ENCODE data around the gene WFIKKN1.
A peak's percentile ranks its signal among the peaks of the same experiment; 100 is the strongest.

The WFIKKN1 gene

GRCh38 chr16:657487-657886 is 26.7 kb downstream of the WFIKKN1 start:
- no peak for DNase-seq (ENCODE audit: low spot score)

DNA sequence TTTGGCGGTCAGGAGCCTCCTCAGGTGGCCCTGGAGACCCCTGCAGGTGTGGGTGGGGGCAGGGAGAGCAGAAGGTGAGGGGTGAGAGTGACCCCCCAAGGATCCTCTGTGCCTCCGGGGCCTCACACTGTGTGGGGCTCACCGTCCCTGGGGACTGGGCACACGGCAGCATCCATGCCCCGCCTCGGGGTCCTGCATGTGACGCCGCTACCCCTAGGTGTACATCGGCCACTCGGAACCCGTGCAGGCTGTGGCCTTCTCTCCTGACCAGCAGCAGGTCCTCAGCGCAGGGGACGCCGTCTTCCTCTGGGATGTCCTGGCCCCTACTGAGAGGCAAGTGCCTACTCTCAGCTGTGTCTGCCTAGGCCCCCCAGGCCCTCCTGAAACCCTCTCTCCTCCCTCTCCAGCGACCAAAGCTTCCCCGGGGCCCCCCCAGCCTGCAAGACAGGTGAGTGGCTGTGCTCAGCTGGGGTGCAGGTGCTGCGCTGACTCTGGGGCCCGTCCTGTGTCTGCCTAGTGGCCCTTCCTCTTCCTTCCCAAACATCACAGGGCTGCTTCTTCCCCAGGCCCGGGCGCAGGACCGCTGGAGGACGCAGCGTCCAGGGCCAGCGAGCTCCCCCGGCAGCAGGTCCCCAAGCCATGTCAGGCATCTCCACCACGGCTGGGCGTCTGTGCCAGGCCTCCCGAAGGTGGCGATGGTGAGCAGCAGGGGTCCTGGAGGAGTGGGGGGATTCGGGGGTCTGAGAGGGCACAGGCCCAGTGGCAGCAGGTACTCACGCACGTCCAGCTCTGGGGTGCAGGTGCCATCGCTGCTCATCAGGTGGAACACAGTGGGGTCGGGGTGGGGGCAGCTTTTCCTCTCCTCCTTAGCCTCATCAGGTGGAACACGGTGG is 28.1 kb downstream of the WFIKKN1 start:
- DNase-seq (ENCODE audit: low spot score) = no peak

GRCh38 chr16:659618-660017 is 28.8 kb downstream of the WFIKKN1 start:
- DNase-seq (ENCODE audit: low spot score) = no peak

- no peak for DNase-seq (ENCODE audit: low spot score)
These were observed 29.3 kb downstream of the WFIKKN1 start for GRCh38 chr16:660132-660458.

DNA sequence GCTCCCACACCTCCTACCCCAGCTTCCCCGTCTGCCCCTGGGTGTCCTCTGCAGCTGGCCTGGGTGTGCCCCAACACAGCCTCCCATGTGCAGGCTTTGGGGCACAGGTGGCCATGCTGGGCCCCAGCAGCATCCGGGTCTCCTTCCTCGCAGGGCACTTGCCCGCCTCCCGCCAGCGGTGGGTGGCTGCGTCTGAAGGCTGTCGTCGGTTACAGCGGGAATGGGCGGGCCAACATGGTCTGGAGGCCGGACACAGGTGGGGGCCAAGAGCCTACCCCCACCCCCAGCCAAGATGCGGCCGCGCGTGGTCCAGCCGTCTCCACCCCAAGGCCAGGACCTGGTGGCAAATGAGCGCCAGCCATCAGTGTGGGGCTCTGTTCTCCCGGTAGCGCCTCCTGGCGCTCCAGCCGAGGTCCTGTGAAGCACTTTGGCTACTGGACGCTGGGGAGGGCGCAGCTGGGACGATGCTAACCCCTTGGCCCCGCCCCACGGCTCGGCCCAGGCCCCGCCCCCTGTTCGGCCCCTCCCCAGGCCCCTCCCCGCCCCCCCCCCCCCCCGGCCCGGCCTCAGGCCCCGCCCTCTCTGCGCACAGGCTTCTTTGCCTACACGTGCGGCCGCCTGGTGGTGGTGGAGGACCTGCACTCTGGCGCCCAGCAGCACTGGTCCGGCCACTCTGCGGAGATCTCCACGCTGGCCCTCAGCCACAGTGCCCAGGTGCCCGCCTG is 29.8 kb downstream of the WFIKKN1 start:
- peak; percentile 92 for DNase-seq (ENCODE audit: low spot score)

DNA sequence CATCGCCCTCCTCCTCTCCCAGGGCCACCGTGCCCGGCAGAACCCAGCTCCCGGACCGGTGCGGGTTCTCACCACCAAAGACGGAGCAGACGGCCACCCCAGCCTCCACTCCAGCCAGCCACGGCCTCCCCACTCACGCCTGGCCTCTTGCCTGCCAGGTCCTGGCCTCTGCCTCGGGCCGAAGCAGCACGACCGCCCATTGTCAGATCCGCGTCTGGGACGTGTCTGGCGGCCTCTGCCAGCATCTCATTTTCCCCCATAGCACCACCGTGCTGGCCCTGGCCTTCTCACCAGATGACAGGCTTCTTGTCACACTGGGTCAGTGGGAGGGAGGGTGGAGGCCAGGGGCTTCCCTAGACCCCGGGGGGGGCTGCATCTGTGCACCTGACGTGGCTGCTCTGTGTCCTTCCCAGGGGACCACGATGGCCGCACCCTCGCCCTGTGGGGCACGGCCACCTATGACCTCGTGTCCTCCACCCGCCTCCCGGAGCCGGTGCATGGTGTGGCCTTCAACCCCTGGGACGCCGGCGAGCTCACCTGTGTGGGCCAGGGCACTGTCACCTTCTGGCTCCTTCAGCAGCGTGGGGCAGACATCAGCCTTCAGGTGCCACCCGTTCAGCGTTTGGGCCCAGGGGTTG is 30.5 kb downstream of the WFIKKN1 start:
- DNase-seq (ENCODE audit: low spot score) = no peak

DNA sequence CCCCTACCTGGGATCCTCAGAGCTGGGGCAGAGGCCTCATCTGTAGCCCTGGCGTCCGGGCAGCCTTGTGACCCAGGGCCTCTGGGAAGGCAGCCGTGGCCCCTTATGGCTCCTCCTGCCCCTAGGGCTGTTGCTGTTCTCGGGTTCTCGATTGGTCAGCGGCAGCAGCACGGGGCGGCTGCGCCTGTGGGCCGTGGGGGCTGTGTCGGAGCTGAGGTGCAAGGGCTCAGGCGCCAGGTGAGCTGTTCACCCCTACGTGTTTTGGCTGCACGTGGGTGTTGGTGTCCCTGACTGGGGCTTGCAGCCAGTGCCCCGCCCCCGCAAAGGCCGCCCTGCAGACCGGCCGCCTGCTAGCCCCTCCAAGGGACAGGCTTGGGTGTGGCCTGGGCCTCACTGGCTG is 31.3 kb downstream of the WFIKKN1 start:
- no peak for DNase-seq (ENCODE audit: low spot score)

GRCh38 chr16:662597-662996 is 31.8 kb downstream of the WFIKKN1 start:
- DNase-seq (ENCODE audit: low spot score) = no peak

DNA sequence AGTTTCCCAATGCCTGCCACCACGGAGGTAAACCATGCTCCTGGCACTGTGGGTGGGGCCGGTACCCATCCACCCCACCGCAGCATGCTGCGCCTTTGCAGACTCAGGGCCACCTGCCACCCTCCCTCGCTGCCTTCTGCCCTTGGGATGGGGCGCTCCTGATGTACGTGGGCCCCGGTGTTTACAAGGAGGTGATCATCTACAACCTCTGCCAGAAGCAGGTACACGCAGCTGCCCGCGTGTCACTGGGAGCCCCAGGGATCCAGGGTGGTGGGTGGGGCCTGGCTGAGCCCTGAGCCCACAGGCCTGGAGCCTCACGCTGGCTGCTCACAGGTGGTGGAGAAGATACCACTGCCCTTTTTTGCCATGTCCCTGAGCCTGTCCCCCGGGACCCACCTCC is 35.8 kb downstream of the WFIKKN1 start:
- no peak for DNase-seq (ENCODE audit: low spot score)

DNA sequence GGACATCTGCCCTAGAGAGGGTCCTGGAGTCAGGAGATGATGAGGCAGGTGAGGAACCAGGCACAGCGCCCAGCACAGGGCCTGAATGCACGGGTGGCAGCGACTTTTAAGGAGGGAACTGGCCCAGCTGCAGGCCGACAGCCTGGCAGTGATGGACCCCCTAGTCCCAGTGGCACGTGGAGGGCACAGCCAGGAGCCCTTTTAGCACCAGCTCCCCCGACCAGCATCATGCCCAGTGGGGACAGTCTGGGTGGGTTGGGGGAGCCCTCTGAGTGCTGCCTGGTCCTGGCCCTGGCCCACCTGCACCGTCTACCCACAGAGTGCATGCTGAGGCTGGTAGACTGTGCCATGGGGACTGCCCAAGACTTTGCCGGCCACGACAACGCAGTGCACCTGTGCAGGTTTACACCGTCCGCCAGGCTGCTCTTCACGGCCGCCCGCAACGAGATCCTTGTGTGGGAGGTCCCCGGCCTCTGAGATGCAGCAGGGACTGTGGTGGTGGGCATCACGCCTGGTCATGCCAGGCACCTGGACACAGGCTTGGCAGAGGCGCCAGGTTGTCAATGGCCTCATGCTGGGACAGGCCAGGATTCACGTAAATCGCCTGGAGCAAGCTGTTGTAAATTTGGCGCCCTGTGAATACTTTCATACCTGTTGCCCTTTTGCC is 36.5 kb downstream of the WFIKKN1 start:
- no peak for DNase-seq (ENCODE audit: low spot score)

GRCh38 chr16:667780-668518 is 37.2 kb downstream of the WFIKKN1 start, which contains the start of gene RHOT2:
Gene RHOT2, plus strand, starts transcription at chr16:668132. Its CDS starts 68 bp downstream, at chr16:668200.
- peak; percentile 89 for DNase-seq (ENCODE audit: low spot score)

- peak; percentile 28 for DNase-seq (ENCODE audit: low spot score)
These were observed 37.9 kb downstream of the WFIKKN1 start for GRCh38 chr16:668519-669171.

GRCh38 chr16:669666-670065 is 38.9 kb downstream of the WFIKKN1 start:
- DNase-seq (ENCODE audit: low spot score) = no peak

DNA sequence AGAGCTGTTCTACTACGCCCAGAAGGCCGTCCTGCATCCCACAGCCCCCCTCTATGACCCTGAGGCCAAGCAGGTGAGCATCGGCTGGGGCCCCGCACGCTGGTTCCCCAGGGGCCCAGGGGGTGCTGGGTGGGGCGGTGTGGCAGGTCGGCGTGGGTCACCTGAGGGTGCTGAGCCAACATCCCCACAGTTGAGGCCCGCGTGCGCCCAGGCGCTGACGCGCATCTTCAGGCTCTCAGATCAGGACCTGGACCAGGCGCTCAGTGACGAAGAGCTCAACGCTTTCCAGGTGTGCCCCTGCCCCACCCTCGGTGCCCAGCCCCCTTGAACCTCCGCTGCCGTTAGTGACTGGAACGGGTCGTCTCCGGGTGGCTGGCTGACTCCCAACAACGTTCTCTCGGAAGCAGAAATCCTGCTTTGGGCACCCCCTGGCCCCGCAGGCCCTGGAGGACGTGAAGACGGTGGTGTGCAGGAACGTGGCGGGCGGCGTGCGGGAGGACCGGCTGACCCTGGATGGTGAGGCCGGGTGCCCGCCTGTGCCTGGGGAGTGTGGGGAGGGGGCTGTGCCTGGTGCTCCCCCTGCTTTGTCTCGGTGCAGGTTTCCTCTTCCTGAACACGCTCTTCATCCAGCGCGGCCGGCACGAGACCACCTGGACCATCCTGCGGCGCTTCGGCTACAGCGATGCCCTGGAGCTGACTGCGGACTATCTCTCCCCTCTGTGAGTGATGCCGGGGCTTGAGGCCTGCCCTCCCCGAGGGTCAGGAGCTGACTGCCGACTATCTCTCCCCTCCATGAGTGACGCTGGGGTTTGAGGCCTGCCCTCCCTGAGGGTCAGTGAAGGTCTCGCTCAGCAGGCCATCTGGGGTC is 39.9 kb downstream of the WFIKKN1 start:
- no peak for DNase-seq (ENCODE audit: low spot score)

DNA sequence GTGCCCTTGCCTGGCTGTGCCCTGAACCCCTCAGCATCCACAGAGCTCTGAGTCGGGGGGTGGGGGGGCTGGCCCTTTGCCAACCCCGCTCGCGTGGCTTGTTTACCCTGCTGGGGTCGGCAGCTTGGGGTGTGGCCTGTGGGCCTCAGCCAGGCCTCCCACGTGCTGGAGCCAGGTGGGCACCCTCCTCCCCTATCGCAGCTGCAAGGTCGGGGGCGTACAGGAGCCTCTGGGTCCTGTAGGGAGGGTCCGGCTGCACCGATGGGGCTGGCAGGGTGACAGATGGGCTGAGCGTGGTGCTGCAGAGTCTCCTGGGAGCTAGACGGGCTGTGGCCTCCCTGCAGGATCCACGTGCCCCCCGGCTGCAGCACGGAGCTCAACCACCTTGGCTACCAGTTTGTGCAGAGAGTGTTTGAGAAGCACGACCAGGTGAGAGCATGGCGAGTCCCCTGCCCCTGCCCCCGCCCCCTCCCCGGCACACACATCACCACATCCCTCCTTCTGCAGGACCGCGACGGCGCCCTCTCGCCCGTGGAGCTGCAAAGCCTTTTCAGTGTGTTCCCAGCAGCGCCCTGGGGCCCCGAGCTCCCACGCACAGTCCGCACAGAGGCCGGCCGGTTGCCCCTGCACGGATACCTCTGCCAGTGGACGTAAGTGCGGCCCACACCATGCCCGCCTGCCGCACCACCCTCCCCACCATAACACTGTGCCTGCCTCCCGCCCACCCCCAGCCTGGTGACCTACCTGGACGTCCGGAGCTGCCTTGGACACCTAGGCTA is 40.8 kb downstream of the WFIKKN1 start:
- no peak for DNase-seq (ENCODE audit: low spot score)

- no peak for DNase-seq (ENCODE audit: low spot score)
These were observed 41.6 kb downstream of the WFIKKN1 start for GRCh38 chr16:672371-672770.

- no peak for DNase-seq (ENCODE audit: low spot score)
These were observed 42.1 kb downstream of the WFIKKN1 start for GRCh38 chr16:672851-673250.

DNA sequence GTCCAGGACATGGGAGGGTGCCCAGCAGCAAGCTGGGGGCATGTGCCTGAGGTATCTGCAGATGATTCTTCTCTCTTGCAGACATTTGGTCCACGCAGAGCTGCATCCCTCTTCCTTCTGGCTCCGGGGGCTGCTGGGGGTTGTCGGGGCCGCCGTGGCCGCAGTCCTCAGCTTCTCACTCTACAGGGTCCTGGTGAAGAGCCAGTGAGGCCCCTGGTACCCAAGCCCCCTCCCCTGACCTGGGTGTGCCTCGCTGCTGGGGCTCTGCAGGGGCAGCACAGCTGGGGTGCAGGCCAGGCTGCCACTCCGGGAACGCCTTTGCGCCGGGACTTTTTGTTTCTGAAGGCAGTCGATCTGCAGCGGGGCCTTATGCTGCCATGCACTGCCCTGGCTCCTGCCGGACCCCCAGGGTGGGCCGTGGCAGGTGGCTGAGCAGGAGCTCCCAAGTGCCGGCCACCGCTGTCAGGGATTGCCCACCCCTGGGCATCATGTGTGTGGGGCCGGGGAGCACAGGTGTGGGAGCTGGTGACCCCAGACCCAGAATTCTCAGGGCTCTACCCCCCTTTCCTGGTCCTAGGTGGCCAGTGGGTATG is 42.7 kb downstream of the WFIKKN1 start:
- no peak for DNase-seq (ENCODE audit: low spot score)

Measured in hepatic stellate cell (primary cell).